CD4-positive, alpha-beta memory T cell (primary cell): ENCODE data around the gene PI4KA. TPM values are rescaled to one million over a fixed set of nuclear protein-coding genes. Genes with fewer than 3 reads are reported as not detected.
A peak's percentile ranks its signal among the peaks of the same experiment; 100 is the strongest.
"Not testable (repeated sequence)": the region's sequence is repeated elsewhere in the genome, so short reads cannot be mapped to it uniquely, and the experiment has no call there.

Experiments used
- CTCF ChIA-PET: fragments of 350-600 bp; sonication (Branson Sonifier 250); formaldehyde crosslinking; loops from one replicate; lab custom pipeline; 2021; ENCODE audit warnings: inconsistent platforms; ENCODE audit not compliant: partially characterized antibody; lab: Charles Lee
- POLR2A ChIA-PET: fragments of 350-600 bp; sonication (Branson Sonifier 250); formaldehyde crosslinking; loops from one replicate; lab custom pipeline; 2021; ENCODE audit not compliant: partially characterized antibody; lab: Charles Lee
- DNase-seq, 5 donors: peaks; one replicate each; pipeline versions ENCODE4 v3.0.0 to v3.0.0-alpha.2; 2020 to 2022; ENCODE audit warnings: mixed read lengths in 1 of 5
- H3K27ac ChIP-seq: one replicate; pipeline ENCODE4 v1.7.0; 2013; ENCODE audit warnings: low read depth, low read length
- H3K27me3 ChIP-seq: 2 replicates; pipeline ENCODE4 v1.7.0; 2013; ENCODE audit warnings: mild to moderate bottlenecking, low read length, moderate library complexity; ENCODE audit not compliant: insufficient read depth
- H3K36me3 ChIP-seq: 2 replicates; pipeline ENCODE4 v1.7.0; 2013; ENCODE audit warnings: mild to moderate bottlenecking, low read length, moderate library complexity; ENCODE audit not compliant: insufficient read depth
- H3K4me1 ChIP-seq: 2 replicates; pipeline ENCODE4 v1.7.0; 2013; ENCODE audit warnings: mild to moderate bottlenecking, low read length, moderate library complexity; ENCODE audit not compliant: insufficient read depth
- H3K4me3 ChIP-seq, 2 donors: one replicate each; pipeline ENCODE4 v1.7.0; 2013; ENCODE audit warnings: low read length in 2 of 2, mild to moderate bottlenecking in 1 of 2
- H3K9me3 ChIP-seq, 2 donors: one replicate each; pipeline ENCODE4 v1.7.0; 2013; ENCODE audit warnings: low read length in 2 of 2, control low read depth in 1 of 2; ENCODE audit not compliant: control insufficient read depth in 1 of 2
- H3K27ac Mint-ChIP-seq, 7 donors: one replicate each; pipeline ENCODE4 v1.8.0; 2020 to 2021; ENCODE audit warnings: mixed read lengths in 7 of 7, mild to moderate bottlenecking in 6 of 7, inconsistent platforms in 3 of 7, moderate library complexity in 3 of 7
- H3K27me3 Mint-ChIP-seq, 2 donors: one replicate each; pipeline ENCODE4 v1.8.0; 2020 to 2021; ENCODE audit warnings: mixed read lengths in 2 of 2
- H3K36me3 Mint-ChIP-seq, 2 donors: one replicate each; pipeline ENCODE4 v1.8.0; 2020 to 2021; ENCODE audit warnings: mixed read lengths in 2 of 2, inconsistent platforms in 1 of 2, mild to moderate bottlenecking in 1 of 2
- H3K4me1 Mint-ChIP-seq, 4 donors: one replicate each; pipeline ENCODE4 v1.8.0; 2020 to 2021; ENCODE audit warnings: mixed read lengths in 4 of 4, mild to moderate bottlenecking in 1 of 4
- H3K4me3 Mint-ChIP-seq, 8 donors: one replicate each; pipeline ENCODE4 v1.8.0; 2020 to 2021; ENCODE audit warnings: mixed read lengths in 8 of 8, mild to moderate bottlenecking in 7 of 8, moderate library complexity in 6 of 8, inconsistent platforms in 3 of 8
- H3K9me3 Mint-ChIP-seq, 8 donors: one replicate each; pipeline ENCODE4 v1.8.0; 2020 to 2021; ENCODE audit warnings: mixed read lengths in 8 of 8, mild to moderate bottlenecking in 5 of 8, inconsistent platforms in 3 of 8, moderate library complexity in 1 of 8
- intact Hi-C: fragments of 100-400 bp; cut with micrococcal nuclease; formaldehyde crosslinking; loops from one replicate; pipeline ENCODE4 v1.15.1; 2023
- polyA plus RNA-seq, 2 donors: library from polyadenylated mRNA; unstranded; fragments of 300-500 nt; fragmentation: Illumina TruSeq; gene quantifications; one replicate each; pipeline ENCODE4 v1.2.3, GENCODE V29; 2021
- total RNA-seq, 2 experiments: library from RNA; stranded (reverse); gene quantifications; one replicate each; pipeline ENCODE4 v1.2.3, GENCODE V29; 2021

Gene PI4KA
- total and polyA plus RNA-seq, 4 experiments from 2014 or later: 31.5 to 145 (median 110) TPM

DNA sequence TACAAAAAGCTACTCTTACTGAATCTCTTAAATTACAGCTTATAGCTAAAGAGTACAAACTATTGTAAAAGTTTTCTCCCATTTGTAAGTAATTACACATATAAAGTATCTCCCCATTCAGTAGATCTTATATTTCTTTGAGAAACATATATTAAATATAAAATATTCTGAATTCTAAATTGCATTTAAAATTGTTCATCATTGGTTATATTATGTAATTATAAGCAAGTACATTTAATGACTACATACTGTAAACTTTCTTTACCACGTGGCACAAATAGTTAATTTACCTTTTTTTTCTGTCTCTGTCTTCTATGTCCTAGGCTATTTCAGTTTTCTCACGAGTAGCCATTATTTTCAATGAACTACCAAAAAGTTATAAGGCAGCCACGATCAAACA, 185.9 kb downstream of the PI4KA start:
- peaks cover 10 to 21% of the 10 kb centered on the region in 2 donors for H3K27me3 Mint-ChIP-seq
- CTCF ChIA-PET: interaction anchor here (1.4 kb wide), 1 partner anchor 255 kb away, joined by 4 read pairs; no protein-coding TSS in a partner anchor
- H3K4me3 ChIP-seq: no peak overlapping the region
- H3K27ac ChIP-seq: no peak overlapping the region
- no peaks in the 10 kb centered on the region for H3K9me3 ChIP-seq
- no peaks in the 10 kb centered on the region for H3K36me3 Mint-ChIP-seq
- no peak for DNase-seq
- no peak overlapping the region for H3K4me3 Mint-ChIP-seq
- no peaks in the 10 kb centered on the region for H3K4me1 ChIP-seq
- H3K4me1 Mint-ChIP-seq: peaks cover 0 to 1% (median 0%) of the 10 kb centered on the region in 4 donors
- H3K36me3 ChIP-seq: no peaks in the 10 kb centered on the region
- no peaks in the 10 kb centered on the region for H3K9me3 Mint-ChIP-seq
- H3K27me3 ChIP-seq: no peaks in the 10 kb centered on the region
- POLR2A ChIA-PET: no interaction called here
- intact Hi-C loops: no loop called here
- H3K27ac Mint-ChIP-seq: no peak overlapping the region

- Mint-ChIP-seq H3K36me3 (no peaks in the 10 kb centered on the region), H3K9me3 (no peaks in the 10 kb centered on the region), H3K4me3 (no peak overlapping the region), H3K27ac (no peak overlapping the region), H3K4me1 (peaks cover 0 to 1% (median 0%) of the 10 kb centered on the region in 4 donors), H3K27me3 (peaks cover 10 to 19% of the 10 kb centered on the region in 2 donors)
- Histone ChIP-seq H3K4me3 (no peak overlapping the region), H3K4me1 (no peaks in the 10 kb centered on the region), H3K9me3 (no peaks in the 10 kb centered on the region), H3K27me3 (no peaks in the 10 kb centered on the region), H3K36me3 (no peaks in the 10 kb centered on the region), H3K27ac (no peak overlapping the region)
- POLR2A ChIA-PET: no interaction called here
- CTCF ChIA-PET: interaction anchor here (1.4 kb wide), 1 partner anchor 254 kb away, joined by 4 read pairs; no protein-coding TSS in a partner anchor
- no peak for DNase-seq
- intact Hi-C loops: no loop called here
Measured at GRCh38 chr22:20672082-20672424, 186.6 kb downstream of the PI4KA start.

DNA sequence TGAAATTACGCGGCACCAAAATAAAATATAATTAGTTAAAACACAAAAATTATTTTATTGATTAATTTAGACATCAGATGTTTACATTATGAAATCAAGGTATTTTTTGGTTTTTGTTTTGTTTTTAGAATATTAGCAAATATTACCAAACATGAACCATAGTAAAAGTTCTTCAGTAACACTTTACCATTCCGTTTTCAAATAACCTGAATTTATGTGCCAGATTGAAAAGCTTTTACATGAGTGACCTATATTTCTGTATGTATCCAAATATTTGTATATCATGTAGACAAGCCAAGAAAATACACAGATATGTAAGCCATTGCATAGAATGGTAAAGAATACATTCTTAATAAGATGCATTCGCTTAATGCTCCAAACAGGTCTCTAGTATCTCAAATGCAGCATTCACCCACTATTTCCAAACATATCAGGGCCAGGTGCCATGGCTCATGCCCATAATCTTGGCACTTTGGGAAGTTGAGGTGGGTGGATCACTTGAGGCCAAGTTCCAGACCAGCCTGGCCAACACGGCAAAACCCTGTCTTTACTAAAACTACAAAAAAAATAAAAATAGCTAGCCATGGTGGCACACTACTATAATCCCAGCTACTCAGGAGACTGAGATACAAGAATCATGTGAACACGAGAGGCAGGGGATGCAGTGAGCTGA, 187.1 kb downstream of the PI4KA start:
- H3K27ac Mint-ChIP-seq: no peak overlapping the region
- Histone ChIP-seq H3K4me1 (no peaks in the 10 kb centered on the region), H3K4me3 (no peak overlapping the region), H3K36me3 (no peaks in the 10 kb centered on the region), H3K9me3 (no peaks in the 10 kb centered on the region), H3K27me3 (no peaks in the 10 kb centered on the region), H3K27ac (no peak overlapping the region)
- no peaks in the 10 kb centered on the region for H3K36me3 Mint-ChIP-seq
- intact Hi-C loops: no loop called here
- peak overlapping the region in 1 of 8 donors; percentile 59 for H3K4me3 Mint-ChIP-seq
- ChIA-PET CTCF (interaction anchor here (1.4 kb wide), 1 partner anchor 253 kb away, joined by 4 read pairs; no protein-coding TSS in a partner anchor), POLR2A (no interaction called here)
- peaks cover 10 to 18% of the 10 kb centered on the region in 2 donors for H3K27me3 Mint-ChIP-seq
- DNase-seq: no peak
- peaks cover 0 to 1% (median 0%) of the 10 kb centered on the region in 4 donors for H3K4me1 Mint-ChIP-seq
- no peaks in the 10 kb centered on the region for H3K9me3 Mint-ChIP-seq

DNA sequence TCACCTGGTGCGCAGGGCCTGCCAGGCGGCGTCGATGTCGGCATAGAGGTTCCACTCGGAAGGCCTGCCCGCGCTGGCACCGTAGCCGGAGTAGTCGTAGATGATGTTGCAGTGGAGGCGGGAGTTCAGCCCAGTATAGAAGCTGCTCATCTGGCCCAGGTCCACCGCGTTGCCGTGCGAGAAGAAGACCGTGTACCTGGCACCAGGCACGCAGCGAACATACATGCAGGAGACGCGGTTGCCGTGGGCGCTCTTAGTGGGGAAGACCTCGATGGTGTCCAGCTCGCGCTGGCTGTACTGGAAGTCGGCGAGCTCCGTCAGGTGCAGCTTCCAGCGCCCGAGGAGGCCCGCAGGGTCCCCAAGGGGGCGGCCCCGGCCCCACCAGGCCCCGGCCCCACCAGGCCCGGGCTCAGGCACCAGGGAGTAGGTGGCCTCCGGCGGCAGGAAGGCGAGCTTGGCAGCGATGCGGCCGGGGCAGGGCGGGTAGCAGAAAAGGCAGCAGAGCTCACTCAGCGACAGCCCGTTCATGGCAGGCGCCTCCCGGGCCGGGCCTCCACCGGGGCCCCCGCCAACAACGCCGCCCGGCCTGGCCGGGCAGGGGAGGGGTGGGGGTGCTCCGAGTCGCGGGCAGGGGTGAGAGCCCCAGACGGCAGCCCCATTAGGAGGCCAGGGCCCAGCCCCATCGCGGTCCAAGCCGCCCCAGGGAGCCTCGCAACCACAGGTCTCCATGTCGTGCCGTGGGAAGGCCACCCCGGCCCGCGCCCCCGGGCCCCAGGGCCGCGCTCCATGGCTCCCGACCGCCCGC, 188.0 kb downstream of the PI4KA start:
- H3K27ac Mint-ChIP-seq, H3K27ac ChIP-seq, H3K36me3 ChIP-seq, H3K9me3 Mint-ChIP-seq, H3K4me1 ChIP-seq, H3K36me3 Mint-ChIP-seq, H3K27me3 ChIP-seq, H3K4me3 ChIP-seq, POLR2A ChIA-PET, intact Hi-C loops, H3K9me3 ChIP-seq, H3K4me1 Mint-ChIP-seq: not testable (repeated sequence)
- peak in 1 of 5 donors; percentile 5 for DNase-seq
- H3K4me3 Mint-ChIP-seq: peak overlapping the region in 2 of 8 donors; percentile 26 to 59
- CTCF ChIA-PET: interaction anchor here (0.6 kb wide), 1 partner anchor 49 kb away, joined by 3 read pairs; no protein-coding TSS in a partner anchor
- H3K27me3 Mint-ChIP-seq: peaks cover 10 to 17% of the 10 kb centered on the region in 2 donors

- H3K27ac Mint-ChIP-seq, H3K36me3 ChIP-seq, H3K9me3 Mint-ChIP-seq, H3K4me3 Mint-ChIP-seq, H3K4me1 Mint-ChIP-seq, H3K36me3 Mint-ChIP-seq, H3K4me3 ChIP-seq, CTCF ChIA-PET, H3K9me3 ChIP-seq, H3K27me3 ChIP-seq, H3K27ac ChIP-seq, DNase-seq, intact Hi-C loops, H3K4me1 ChIP-seq, POLR2A ChIA-PET: not testable (repeated sequence)
- H3K27me3 Mint-ChIP-seq: peaks cover 10 to 17% of the 10 kb centered on the region in 2 donors
Measured at GRCh38 chr22:20669884-20670283, 188.7 kb downstream of the PI4KA start.

- peaks cover 10 to 19% of the 10 kb centered on the region in 2 donors for H3K27me3 Mint-ChIP-seq
- CTCF ChIA-PET, intact Hi-C loops, H3K4me1 Mint-ChIP-seq, H3K36me3 ChIP-seq, H3K9me3 Mint-ChIP-seq, H3K4me3 Mint-ChIP-seq, H3K27ac ChIP-seq, H3K36me3 Mint-ChIP-seq, H3K27me3 ChIP-seq, H3K9me3 ChIP-seq, H3K4me3 ChIP-seq, H3K27ac Mint-ChIP-seq, DNase-seq, H3K4me1 ChIP-seq, POLR2A ChIA-PET: not testable (repeated sequence)
Measured at GRCh38 chr22:20669471-20669870, 189.1 kb downstream of the PI4KA start.

DNA sequence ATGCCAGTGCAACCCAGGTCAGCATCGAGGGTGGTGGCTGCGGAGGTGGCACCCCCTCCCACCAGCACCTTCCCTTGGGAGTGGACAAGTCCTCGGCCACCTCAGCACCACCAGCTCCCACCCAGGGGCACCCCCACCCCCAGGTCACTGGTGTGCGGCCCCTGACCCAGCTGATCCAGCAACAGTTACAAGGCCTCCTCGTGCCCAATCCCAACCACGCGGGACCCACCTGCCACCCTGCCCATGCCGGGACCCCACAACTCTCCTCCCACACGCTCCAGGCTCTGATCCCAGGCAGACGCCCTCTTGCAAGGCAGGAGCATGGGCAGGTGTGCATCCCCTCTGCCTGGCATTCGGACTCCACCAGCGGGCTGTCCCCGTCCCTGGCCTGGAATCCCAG, 189.8 kb downstream of the PI4KA start:
- H3K4me1 Mint-ChIP-seq, DNase-seq, CTCF ChIA-PET, H3K4me3 Mint-ChIP-seq, H3K4me1 ChIP-seq, H3K36me3 ChIP-seq, POLR2A ChIA-PET, intact Hi-C loops, H3K9me3 Mint-ChIP-seq, H3K27ac ChIP-seq, H3K36me3 Mint-ChIP-seq, H3K27me3 ChIP-seq, H3K9me3 ChIP-seq, H3K27ac Mint-ChIP-seq, H3K4me3 ChIP-seq: not testable (repeated sequence)
- peaks cover 7 to 18% of the 10 kb centered on the region in 2 donors for H3K27me3 Mint-ChIP-seq
